Sigmoid colon (tissue), 7 donors: ENCODE data around the gene ITPR2. TPM values are rescaled to one million over a fixed set of nuclear protein-coding genes. Genes with fewer than 3 reads are reported as not detected.

Source experiments
- DNase-seq: peaks from one replicate; pipeline ENCODE4 v3.0.0-alpha.2; 2019
- H3K27ac ChIP-seq, 4 donors: fragments of 200-600 bp; sonication (generic); one replicate each; pipeline ENCODE4 v1.5.1; 2016 to 2019; ENCODE audit warnings: mild to moderate bottlenecking in 1 of 4
- H3K27me3 ChIP-seq, 3 donors: fragments of 200-600 bp; sonication (generic); one replicate each; pipeline ENCODE4 v1.5.1; 2019; ENCODE audit warnings: mild to moderate bottlenecking in 1 of 3
- H3K36me3 ChIP-seq, 4 donors: fragments of 200-600 bp; sonication (generic); one replicate each; pipeline ENCODE4 v1.5.1; 2016 to 2019
- H3K4me1 ChIP-seq, 4 donors: fragments of 200-600 bp; sonication (generic); one replicate each; pipeline ENCODE4 v1.5.1; 2017 to 2019
- H3K4me3 ChIP-seq, 4 donors: fragments of 200-600 bp; sonication (generic); one replicate each; pipeline ENCODE4 v1.5.1; 2017 to 2019; ENCODE audit warnings: mild to moderate bottlenecking in 2 of 4, moderate library complexity in 1 of 4
- H3K9me3 ChIP-seq, 4 donors: fragments of 200-600 bp in 3 of 4; sonication (generic) in 3 of 4; one replicate each; pipeline versions ENCODE4 v1.5.1 to v1.6.1; 2013 to 2019
- CTCF ChIP-seq, 4 experiments: fragments of 450-650 bp in 3 of 4; fragments of 200-600 bp in 1 of 4; IDR thresholded peaks; one replicate each; pipeline ENCODE4 v1.5.1; 2016 to 2019; ENCODE audit warnings: antibody characterized with exemption in 4 of 4, mild to moderate bottlenecking in 3 of 4, moderate library complexity in 2 of 4
- EP300 ChIP-seq, 4 donors: sonication (generic); formaldehyde crosslinking; IDR thresholded peaks; one replicate each; pipeline ENCODE4 v1.6.1; 2017; ENCODE audit warnings: antibody characterized with exemption in 4 of 4
- POLR2A ChIP-seq, 2 donors: fragments of 450-650 bp; IDR thresholded peaks; one replicate each; pipeline ENCODE4 v1.6.1; 2016; ENCODE audit warnings: antibody characterized with exemption in 2 of 2, mild to moderate bottlenecking in 2 of 2, moderate library complexity in 2 of 2
- POLR2AphosphoS5 ChIP-seq, 4 donors: sonication (generic); formaldehyde crosslinking; IDR thresholded peaks; one replicate each; pipeline ENCODE4 v1.6.1; 2017; ENCODE audit warnings: antibody characterized with exemption in 4 of 4
- WGBS, 2 donors: extraction: QIAGEN DNeasy Blood & Tissue Kit; methylation state at CpG; one replicate each; pipeline ENCODE4 v1.1.7; 2013; 5-methylcytosine and 5-hydroxymethylcytosine counted together
- intact Hi-C: fragments of 100-400 bp; cut with DNase I; formaldehyde crosslinking; loops from one replicate; pipeline ENCODE4 v1.15.1; 2023
- polyA plus RNA-seq, 3 donors: library from polyadenylated mRNA; stranded (reverse); fragments of 200-250 nt; gene quantifications; one replicate each; pipeline ENCODE4 v1.2.3, GENCODE V29; 2013
- total RNA-seq, 4 donors: library from RNA; depleted of rRNA; stranded (reverse); fragments of >200 nt; gene quantifications; one replicate each; pipeline ENCODE4 v1.1.0, GENCODE V29; 2016
- donor health status: healthy with polysubstance abuse.
- donor health status: Bipolar disorder and iron deficiency.
- donor health status: healthy.

ITPR2 gene
- total and polyA plus RNA-seq, 7 donors = 1.4 to 78.1 (median 58.9) TPM

GRCh38 chr12:26610774-26611173 lies 222.2 kb downstream of the ITPR2 start:
- Histone ChIP-seq H3K36me3 (no peaks in the 10 kb centered on the region), H3K4me3 (no peak overlapping the region), H3K27ac (no peak overlapping the region), H3K4me1 (no peaks in the 10 kb centered on the region), H3K27me3 (no peaks in the 10 kb centered on the region), H3K9me3 (no peaks in the 10 kb centered on the region)
- intact Hi-C loops = no loop called here
- no peak for DNase-seq
- WGBS, 2 donors = 98 to 99% methylated on average over 8 of the region's 8 CpGs
- TF ChIP-seq POLR2AphosphoS5 (IDR thresholded peaks at IDR 0.05) (no peak), CTCF (IDR thresholded peaks at IDR 0.05) (no peak), EP300 (IDR thresholded peaks at IDR 0.05) (no peak), POLR2A (IDR thresholded peaks at IDR 0.05) (no peak)

GRCh38 chr12:26609986-26610385 lies 223.0 kb downstream of the ITPR2 start:
- Histone ChIP-seq H3K36me3 (no peaks in the 10 kb centered on the region), H3K4me3 (no peak overlapping the region), H3K9me3 (no peaks in the 10 kb centered on the region), H3K27ac (no peak overlapping the region), H3K27me3 (no peaks in the 10 kb centered on the region), H3K4me1 (no peaks in the 10 kb centered on the region)
- intact Hi-C loops = no loop called here
- no peak for DNase-seq
- TF ChIP-seq CTCF (IDR thresholded peaks at IDR 0.05) (no peak), EP300 (IDR thresholded peaks at IDR 0.05) (no peak), POLR2AphosphoS5 (IDR thresholded peaks at IDR 0.05) (no peak), POLR2A (IDR thresholded peaks at IDR 0.05) (no peak)
- WGBS, 2 donors = 88 to 90% methylated on average over 1 of the region's 1 CpG

- Histone ChIP-seq H3K4me3 (no peak overlapping the region), H3K9me3 (no peaks in the 10 kb centered on the region), H3K36me3 (no peaks in the 10 kb centered on the region), H3K27ac (no peak overlapping the region), H3K4me1 (no peaks in the 10 kb centered on the region), H3K27me3 (no peaks in the 10 kb centered on the region)
- DNase-seq = no peak
- TF ChIP-seq EP300 (IDR thresholded peaks at IDR 0.05) (no peak), POLR2A (IDR thresholded peaks at IDR 0.05) (no peak), POLR2AphosphoS5 (IDR thresholded peaks at IDR 0.05) (no peak), CTCF (IDR thresholded peaks at IDR 0.05) (no peak)
- 93 to 94% methylated on average over 2 of the region's 2 CpGs for WGBS, 2 donors
- intact Hi-C loops = no loop called here
Measured at GRCh38 chr12:26608706-26609105, 224.3 kb downstream of the ITPR2 start.

- H3K27me3 ChIP-seq = no peaks in the 10 kb centered on the region
Measured at GRCh38 chr12:26608273-26608672, 224.7 kb downstream of the ITPR2 start.

More at GRCh38 chr12:26608273-26608672, 224.7 kb downstream of the ITPR2 start:
- Histone ChIP-seq H3K36me3 (no peaks in the 10 kb centered on the region), H3K9me3 (no peaks in the 10 kb centered on the region), H3K4me3 (no peak overlapping the region), H3K27ac (no peak overlapping the region), H3K4me1 (no peaks in the 10 kb centered on the region)
- WGBS, 2 donors = 94 to 98% methylated on average over 12 of the region's 12 CpGs
- intact Hi-C loops = no loop called here
- TF ChIP-seq CTCF (IDR thresholded peaks at IDR 0.05) = no peak
- TF ChIP-seq POLR2AphosphoS5 (IDR thresholded peaks at IDR 0.05) = no peak
- TF ChIP-seq EP300 (IDR thresholded peaks at IDR 0.05) = no peak
- no peak for TF ChIP-seq POLR2A (IDR thresholded peaks at IDR 0.05)
- no peak for DNase-seq
